CD4-positive, alpha-beta T cell treated with Interferon gamma for 1 hour (primary cell): ENCODE data around the gene RNASE7.
A peak's percentile ranks its signal among the peaks of the same experiment; 100 is the strongest.

ENCODE experiments used
- DNase-seq: peaks from one replicate; pipeline ENCODE4 v3.0.0-alpha.2; 2020

Gene RNASE7

DNA sequence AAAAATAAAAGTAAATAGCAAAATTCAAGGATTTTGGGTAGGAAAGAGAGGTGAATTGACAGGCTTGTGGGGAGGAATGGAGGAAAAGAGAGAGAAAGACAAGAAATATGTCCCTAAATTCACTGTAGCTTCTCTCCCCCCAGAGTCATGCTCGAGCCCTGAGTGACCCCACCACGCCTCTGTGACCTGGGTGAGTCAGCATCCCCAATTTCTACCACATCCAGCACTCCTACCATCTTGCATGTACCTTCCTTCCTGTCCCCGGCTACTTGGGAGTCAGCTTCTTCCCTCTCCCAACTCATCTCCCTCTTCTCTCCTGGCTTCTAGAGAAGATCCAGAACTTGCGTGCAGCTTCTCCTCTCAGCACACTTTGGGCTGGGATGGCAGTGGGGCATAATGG, 46.5 kb downstream of the RNASE7 start:
- no peak for DNase-seq

DNA sequence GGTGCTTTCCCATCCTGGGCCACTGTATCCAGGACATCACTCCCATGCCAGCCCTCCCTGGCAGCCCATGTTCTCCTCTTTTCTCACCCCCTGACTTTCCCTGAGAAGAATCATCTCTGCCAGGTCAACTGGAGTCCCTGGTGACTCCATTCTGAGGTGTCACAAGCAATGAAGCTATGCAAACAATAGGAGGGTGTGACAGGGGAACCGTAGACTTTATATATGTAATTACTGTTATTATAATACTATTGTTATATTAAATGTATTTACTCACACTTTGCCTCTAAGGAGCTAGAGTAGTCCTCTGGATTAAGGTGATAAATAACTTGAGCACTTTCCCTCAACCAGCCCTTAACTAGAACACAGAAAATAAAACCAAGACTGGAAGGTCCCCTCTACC, 47.1 kb downstream of the RNASE7 start:
- DNase-seq, result no peak

DNA sequence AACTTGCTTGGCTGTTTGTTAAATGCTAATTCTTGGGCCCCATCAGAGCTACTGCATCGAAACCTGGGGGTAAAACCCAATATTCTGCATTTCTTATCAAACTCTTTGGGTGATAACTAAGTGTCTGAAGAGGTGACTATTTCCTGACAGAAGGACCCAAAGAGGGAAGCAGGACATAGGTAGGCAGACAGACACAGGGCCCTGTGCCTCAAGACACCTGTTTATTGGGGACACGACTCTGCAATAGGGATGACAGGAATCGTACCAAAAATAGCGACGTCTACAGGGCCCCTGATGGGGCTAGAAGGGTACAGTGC, 47.7 kb downstream of the RNASE7 start:
- no peak for DNase-seq

DNA sequence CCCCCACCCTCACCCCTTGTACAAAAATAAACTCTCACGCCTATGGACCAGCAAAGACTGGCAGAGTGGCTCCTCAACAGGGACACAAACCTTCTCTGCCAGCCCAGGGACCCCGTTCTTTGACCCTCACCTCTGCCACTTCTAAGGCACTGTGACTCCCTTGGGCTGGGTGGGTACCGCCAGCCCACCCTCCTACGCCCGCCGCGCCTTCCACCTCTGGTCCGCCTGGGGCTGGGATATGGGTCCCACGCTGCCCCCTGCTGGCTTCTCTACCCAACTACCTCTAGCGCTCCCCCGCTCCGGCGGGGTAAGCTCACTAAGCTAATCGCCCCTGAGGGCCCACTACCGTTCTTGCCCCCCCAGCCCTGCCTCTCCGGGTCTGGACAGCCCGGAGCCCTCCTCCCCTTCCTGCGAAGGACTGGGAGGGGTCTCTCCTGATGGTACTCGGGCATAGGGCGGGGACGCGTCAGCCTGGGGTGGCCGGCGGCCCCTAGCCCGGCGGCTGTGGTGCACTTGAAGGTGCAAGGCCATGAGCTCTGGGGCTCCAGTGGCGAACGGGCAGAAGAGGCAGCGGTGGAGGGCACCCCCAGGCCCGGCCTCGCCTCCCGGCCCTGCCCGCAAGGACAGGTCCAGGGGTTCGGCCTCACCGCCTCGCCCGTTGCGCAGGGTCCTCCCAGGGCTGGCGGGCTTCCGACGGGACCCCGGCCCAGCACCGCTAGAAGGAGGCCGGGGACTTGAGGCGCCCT, 48.2 kb downstream of the RNASE7 start:
- no peak for DNase-seq

DNA sequence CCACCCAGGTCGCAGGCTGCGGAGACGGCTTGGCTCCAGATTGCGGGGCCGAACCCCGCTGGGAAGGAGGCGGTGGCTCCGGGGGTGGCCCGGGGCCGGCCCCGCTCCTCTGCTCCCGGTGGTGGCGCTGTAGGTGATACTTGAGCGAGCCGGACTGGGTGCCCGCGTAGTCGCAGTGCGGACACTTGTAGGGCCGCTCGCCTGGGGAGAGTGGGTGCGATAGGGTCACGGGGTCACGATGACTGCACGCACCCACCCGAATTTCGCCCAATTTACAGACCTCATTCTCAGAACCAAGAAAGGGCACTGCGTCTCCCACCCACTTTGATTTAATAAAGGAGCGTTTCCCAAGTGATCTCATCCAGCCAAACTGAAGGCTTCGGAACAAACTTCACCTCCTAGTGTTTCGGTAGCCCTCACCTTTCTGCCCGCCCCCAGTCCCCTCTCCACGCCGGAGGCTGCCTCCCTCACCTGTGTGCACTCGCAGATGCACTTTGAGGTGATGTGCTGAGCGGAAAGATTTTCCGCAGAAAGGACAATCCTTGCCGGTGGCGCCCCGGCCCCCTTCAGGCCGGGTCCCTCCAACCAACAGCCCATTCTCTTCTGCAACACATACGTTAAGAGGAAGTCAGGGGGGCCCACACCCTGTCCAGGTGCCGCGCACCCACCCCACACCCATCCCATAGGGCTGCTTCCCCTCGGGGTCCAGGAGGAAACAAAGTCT, 48.9 kb downstream of the RNASE7 start:
- no peak for DNase-seq

DNA sequence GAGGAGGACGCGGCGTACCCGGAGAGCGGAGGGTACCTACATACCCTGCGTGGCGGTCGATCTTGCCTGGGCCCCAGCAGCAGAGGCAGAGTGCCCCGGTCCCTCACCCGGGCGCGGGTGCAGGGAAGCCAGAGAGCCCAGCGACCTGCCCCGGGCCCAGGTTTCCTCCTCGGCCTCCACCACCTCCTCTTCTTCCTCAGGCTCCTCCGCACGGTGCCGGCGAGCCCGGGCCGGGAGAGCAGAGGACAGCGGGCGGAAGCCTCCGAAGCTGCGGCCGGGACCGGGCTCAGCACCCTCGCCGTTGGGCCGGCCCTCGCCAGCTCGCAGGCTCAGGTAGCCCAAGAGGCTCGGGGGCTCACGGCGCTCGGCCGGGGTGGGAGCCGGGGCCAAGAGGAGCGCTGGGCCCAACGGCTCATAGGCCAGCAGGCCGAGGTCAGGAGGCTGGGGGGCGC, 49.7 kb downstream of the RNASE7 start:
- no peak for DNase-seq

DNA sequence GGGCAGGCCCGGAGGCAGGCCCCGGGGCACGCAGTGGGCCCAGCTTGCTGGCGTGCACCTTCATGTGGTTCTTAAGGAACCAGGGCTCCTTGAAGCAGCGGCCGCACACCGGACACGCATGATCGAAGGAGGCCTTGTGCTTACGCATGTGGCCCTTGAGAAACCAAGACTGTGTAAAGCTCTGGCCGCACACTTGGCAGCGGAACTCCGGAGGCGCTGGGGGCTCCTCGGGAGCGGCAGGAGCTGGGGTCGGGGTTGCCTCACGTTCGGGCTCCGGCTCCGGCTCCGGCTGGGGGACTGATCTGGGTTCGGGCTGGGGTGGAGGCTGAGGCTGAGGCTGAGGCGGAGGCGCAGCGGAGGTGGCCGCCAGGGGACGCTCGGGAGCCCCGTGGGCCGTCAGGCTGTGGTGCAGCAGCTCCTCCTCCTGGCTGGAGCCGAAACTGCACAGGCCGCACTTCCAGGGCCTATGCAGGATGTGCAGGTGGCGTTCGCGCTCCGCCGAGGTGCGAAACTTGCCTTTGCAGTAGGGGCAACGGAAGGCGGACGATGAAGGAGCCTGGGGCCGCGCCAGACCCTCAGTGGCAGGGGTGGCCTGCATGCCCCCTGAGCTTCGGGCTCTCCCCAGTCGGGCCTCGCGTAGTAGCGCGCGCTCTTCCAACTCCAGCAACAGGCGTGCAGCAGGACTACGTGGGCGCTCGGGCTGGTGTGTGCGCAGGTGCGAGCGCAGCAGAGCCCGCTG, 50.3 kb downstream of the RNASE7 start:
- DNase-seq, result peak; percentile 85

DNA sequence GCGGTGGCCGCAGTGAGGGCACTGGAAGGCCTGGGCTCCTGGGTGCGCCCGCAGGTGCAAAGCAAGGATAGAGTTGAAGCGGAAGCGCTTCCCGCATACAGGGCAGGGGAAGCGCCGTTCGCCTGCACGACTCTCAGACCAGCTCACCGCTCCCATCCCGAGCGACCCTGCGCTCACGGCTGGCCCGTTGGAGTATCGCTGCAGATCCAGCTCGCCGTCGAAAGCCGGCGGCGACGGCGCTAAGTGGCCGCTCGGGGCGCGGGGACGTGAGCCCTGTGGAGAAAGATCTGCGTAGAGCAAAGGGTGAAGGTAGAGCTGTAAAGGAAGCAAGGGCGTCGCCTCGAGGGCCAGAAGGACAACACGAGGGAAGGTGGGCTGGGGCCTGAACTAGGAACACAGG, 50.9 kb downstream of the RNASE7 start:
- no peak for DNase-seq
